ACHN (cell line): ENCODE results near the gene IPCEF1.

Experiments used
- DNase-seq: peaks from one replicate; pipeline ENCODE4 v3.0.0-alpha.2; 2015
- in situ Hi-C: cut with HindIII; loops from 2 replicates; pipeline ENCODE4 v1.10.0; 2017; ENCODE audit warnings: low sequenced_read_pairs, low pct_ligation_motif_present, low pct_unique_long_range_greater_than_20kb

IPCEF1 gene

GRCh38 chr6:154164397-154164796 is 192.2 kb downstream of the IPCEF1 start:
- in situ Hi-C loops: loop anchor here (25.0 kb wide), 1 partner anchor 173 kb away; no protein-coding TSS in a partner anchor
- DNase-seq: peak; percentile 31

- no peak for DNase-seq
- in situ Hi-C loops: loop anchor here (25.0 kb wide), 1 partner anchor 176 kb away; no protein-coding TSS in a partner anchor
These were observed 194.9 kb downstream of the IPCEF1 start for GRCh38 chr6:154161689-154162088.

- in situ Hi-C loops: loop anchor here (25.0 kb wide), 1 partner anchor 178 kb away; no protein-coding TSS in a partner anchor
These were observed 197.5 kb downstream of the IPCEF1 start for GRCh38 chr6:154159126-154159525.

GRCh38 chr6:154157706-154158105 is 198.9 kb downstream of the IPCEF1 start:
- DNase-seq: no peak
- in situ Hi-C loops: loop anchor here (25.0 kb wide), 1 partner anchor 180 kb away; no protein-coding TSS in a partner anchor

More at GRCh38 chr6:154159126-154159525, 197.5 kb downstream of the IPCEF1 start:
- no peak for DNase-seq

- DNase-seq: no peak
- in situ Hi-C loops: loop anchor here (25.0 kb wide), 1 partner anchor 180 kb away; no protein-coding TSS in a partner anchor
These were observed 199.5 kb downstream of the IPCEF1 start for GRCh38 chr6:154157082-154157481.

- DNase-seq: peak; percentile 66
These were observed 200.3 kb downstream of the IPCEF1 start for GRCh38 chr6:154156135-154156896.

GRCh38 chr6:154154389-154154967 is 202.1 kb downstream of the IPCEF1 start:
- in situ Hi-C loops: loop anchor here (25.0 kb wide), 1 partner anchor 183 kb away; no protein-coding TSS in a partner anchor
- peak; percentile 54 for DNase-seq

More at GRCh38 chr6:154156135-154156896, 200.3 kb downstream of the IPCEF1 start:
- in situ Hi-C loops: loop anchor here (25.0 kb wide), 1 partner anchor 181 kb away; no protein-coding TSS in a partner anchor

- in situ Hi-C loops: no loop called here
- DNase-seq: no peak
These were observed 212.8 kb downstream of the IPCEF1 start for GRCh38 chr6:154143753-154144152.

GRCh38 chr6:154140743-154141142 is 215.9 kb downstream of the IPCEF1 start:
- DNase-seq: no peak
- in situ Hi-C loops: no loop called here

- DNase-seq: no peak
- in situ Hi-C loops: no loop called here
These were observed 216.7 kb downstream of the IPCEF1 start for GRCh38 chr6:154139892-154140291.

GRCh38 chr6:154138793-154139192 is 217.8 kb downstream of the IPCEF1 start:
- in situ Hi-C loops: no loop called here
- DNase-seq: no peak

GRCh38 chr6:154134471-154135147 is 222.0 kb downstream of the IPCEF1 start:
- in situ Hi-C loops: no loop called here
- no peak for DNase-seq

GRCh38 chr6:154127657-154128056 is 228.9 kb downstream of the IPCEF1 start:
- no peak for DNase-seq
- in situ Hi-C loops: no loop called here

- in situ Hi-C loops: no loop called here
These were observed 231.2 kb downstream of the IPCEF1 start for GRCh38 chr6:154125421-154125820.

GRCh38 chr6:154123155-154123956 is 233.2 kb downstream of the IPCEF1 start:
- DNase-seq: no peak
- in situ Hi-C loops: no loop called here

More at GRCh38 chr6:154125421-154125820, 231.2 kb downstream of the IPCEF1 start:
- no peak for DNase-seq

GRCh38 chr6:154122195-154122925 is 234.2 kb downstream of the IPCEF1 start:
- no peak for DNase-seq
- in situ Hi-C loops: no loop called here

GRCh38 chr6:154117485-154117884 is 239.1 kb downstream of the IPCEF1 start:
- no peak for DNase-seq
- in situ Hi-C loops: no loop called here

- no peak for DNase-seq
- in situ Hi-C loops: no loop called here
These were observed 243.2 kb downstream of the IPCEF1 start for GRCh38 chr6:154113392-154113791.
